ENCODE data around the gene LIN37. TPM values are rescaled to one million over a fixed set of nuclear protein-coding genes. Genes with fewer than 3 reads are reported as not detected.

The LIN37 gene
- total and polyA plus RNA-seq, 9 of the 15 experiments (the other 6 are each of a cell fraction or from before 2014, with no cell fraction given) = 1.2 to 12.5 (median 8.6) TPM

- TF ChIP-seq E2F1 (CRISPR knock-in tag; IDR thresholded peaks at IDR 0.05) = 0 out of 2 replicates have a peak, but pooled peaks have one; percentile 8
- no peak for TF ChIP-seq HOMEZ (CRISPR knock-in tag; IDR thresholded peaks at IDR 0.05)
- no peak for TF ChIP-seq MITF (IDR thresholded peaks at IDR 0.05)
- TF ChIP-seq CBFA2T3 (IDR thresholded peaks at IDR 0.05) = peak; percentile 47; the same call in 1 of the 2 replicates
- TF ChIP-seq ATF7 (IDR thresholded peaks at IDR 0.05) = no peak
- TF ChIP-seq ZNF778 (CRISPR knock-in tag; IDR thresholded peaks at IDR 0.05) = no peak
- no peak for TF ChIP-seq THAP12 (CRISPR knock-in tag; IDR thresholded peaks at IDR 0.05)
- TF ChIP-seq NELFE (IDR thresholded peaks at IDR 0.05; ENCODE audit: insufficient read depth, insufficient read length) = no peak
Measured at GRCh38 chr19:35741203-35741515, 7.2 kb upstream of the LIN37 start (continued).

All from K562 (cell line).